HUDEP-2 (cell line): ENCODE measurements around the gene FHOD3.

Experiments used
- DNase-seq, 76 experiments: peaks; one replicate each; lab custom pipeline; 2025; ENCODE audit not compliant: unreplicated experiment in 76 of 76; lab: John Stamatoyannopoulos, UW

The FHOD3 gene

GRCh38 chr18:36464126-36464651 lies 166.7 kb downstream of the FHOD3 start:
- no peak for DNase-seq

GRCh38 chr18:36465276-36465675 lies 167.8 kb downstream of the FHOD3 start:
- DNase-seq = no peak

- no peak for DNase-seq
Observed at GRCh38 chr18:36465970-36466369, 168.5 kb downstream of the FHOD3 start.

- DNase-seq = no peak
Observed at GRCh38 chr18:36467614-36468013, 170.1 kb downstream of the FHOD3 start.

- peak in 1 of 76 experiments; percentile 16 for DNase-seq
Observed at GRCh38 chr18:36468161-36468560, 170.6 kb downstream of the FHOD3 start.

- no peak for DNase-seq
Observed at GRCh38 chr18:36469461-36469860, 171.9 kb downstream of the FHOD3 start.

- DNase-seq = no peak
Observed at GRCh38 chr18:36470896-36471295, 173.4 kb downstream of the FHOD3 start.

GRCh38 chr18:36471393-36471792 lies 173.9 kb downstream of the FHOD3 start:
- no peak for DNase-seq

- DNase-seq = no peak
Observed at GRCh38 chr18:36476433-36476832, 178.9 kb downstream of the FHOD3 start.

- DNase-seq = no peak
Observed at GRCh38 chr18:36477776-36478175, 180.3 kb downstream of the FHOD3 start.

- DNase-seq = no peak
Observed at GRCh38 chr18:36481201-36481657, 183.7 kb downstream of the FHOD3 start.

- DNase-seq = no peak
Observed at GRCh38 chr18:36481935-36482334, 184.4 kb downstream of the FHOD3 start.

- DNase-seq = no peak
Observed at GRCh38 chr18:36484591-36484990, 187.1 kb downstream of the FHOD3 start.

GRCh38 chr18:36485772-36486171 lies 188.3 kb downstream of the FHOD3 start:
- DNase-seq = no peak

GRCh38 chr18:36488131-36488530 lies 190.6 kb downstream of the FHOD3 start:
- no peak for DNase-seq

- DNase-seq = peak in 27 of 76 experiments; percentile 2 to 63 (median 30)
Observed at GRCh38 chr18:36490897-36491296, 193.4 kb downstream of the FHOD3 start.

GRCh38 chr18:36492604-36493329 lies 195.3 kb downstream of the FHOD3 start:
- DNase-seq = no peak

- no peak for DNase-seq
Observed at GRCh38 chr18:36493349-36494159, 196.0 kb downstream of the FHOD3 start.

GRCh38 chr18:36494160-36494437 lies 196.6 kb downstream of the FHOD3 start:
- no peak for DNase-seq

GRCh38 chr18:36496022-36496421 lies 198.5 kb downstream of the FHOD3 start:
- no peak for DNase-seq

- DNase-seq = no peak
Observed at GRCh38 chr18:36499938-36500337, 202.4 kb downstream of the FHOD3 start.

GRCh38 chr18:36501100-36501499 lies 203.6 kb downstream of the FHOD3 start:
- DNase-seq = peak in 4 of 76 experiments; percentile 4 to 32 (median 12)
